Activated naive CD4-positive, alpha-beta T cell (primary cell): Measurements from ENCODE around the gene EML1.
"Not testable (repeated sequence)": the region's sequence is repeated elsewhere in the genome, so short reads cannot be mapped to it uniquely, and the experiment has no call there.

Experiments used
- DNase-seq, 4 experiments: peaks; one replicate each; lab custom pipeline; 2025; lab: John Stamatoyannopoulos, UW

EML1 gene

DNA sequence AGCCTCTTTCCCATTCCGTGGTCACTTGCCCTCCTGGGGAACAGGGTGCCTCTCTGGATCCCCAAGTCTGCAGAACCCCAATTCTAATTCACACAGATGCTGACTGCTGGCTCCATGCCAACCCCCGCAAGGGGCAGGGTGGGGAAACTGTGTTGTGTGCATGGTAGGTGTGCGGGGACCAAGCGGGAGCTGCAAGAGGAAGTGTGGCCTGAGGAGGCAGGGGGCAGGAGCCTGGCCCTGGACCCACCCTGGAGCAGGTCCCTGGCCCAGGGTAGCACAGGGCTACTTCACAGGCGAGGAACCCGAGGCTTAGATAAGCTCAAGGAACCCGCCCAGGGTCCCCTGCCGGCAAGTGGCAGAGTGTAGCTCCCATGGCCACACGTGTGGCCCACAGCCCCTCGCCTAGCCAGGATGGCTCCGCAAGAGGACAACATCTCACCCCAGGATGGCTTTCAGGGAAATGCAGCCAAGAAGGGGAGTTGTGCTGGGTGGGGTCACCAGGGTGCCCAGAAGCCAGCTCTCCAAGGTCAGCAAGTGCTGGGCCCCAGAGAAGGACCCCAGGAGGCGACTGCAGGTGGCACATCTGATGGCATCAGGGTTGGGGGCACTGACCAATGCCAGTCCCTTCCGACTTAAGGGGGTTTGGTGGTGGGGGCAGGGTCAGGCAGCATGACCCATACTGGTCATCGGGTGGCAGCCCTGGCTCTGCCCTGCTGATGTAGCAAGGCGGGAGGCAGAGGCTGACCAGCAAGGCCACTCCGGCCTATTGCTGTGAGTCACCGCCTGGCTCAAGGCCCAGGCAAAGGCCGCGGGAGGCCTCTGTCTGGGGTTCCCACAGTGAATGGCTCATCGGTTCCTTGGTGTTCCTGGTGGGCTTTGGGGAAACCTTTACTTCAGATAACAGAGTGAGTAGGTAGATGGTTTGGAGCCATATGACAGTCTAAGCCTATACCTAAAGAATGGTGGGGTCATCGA is 37.3 kb upstream of the EML1 start:
- DNase-seq, result no peak

DNA sequence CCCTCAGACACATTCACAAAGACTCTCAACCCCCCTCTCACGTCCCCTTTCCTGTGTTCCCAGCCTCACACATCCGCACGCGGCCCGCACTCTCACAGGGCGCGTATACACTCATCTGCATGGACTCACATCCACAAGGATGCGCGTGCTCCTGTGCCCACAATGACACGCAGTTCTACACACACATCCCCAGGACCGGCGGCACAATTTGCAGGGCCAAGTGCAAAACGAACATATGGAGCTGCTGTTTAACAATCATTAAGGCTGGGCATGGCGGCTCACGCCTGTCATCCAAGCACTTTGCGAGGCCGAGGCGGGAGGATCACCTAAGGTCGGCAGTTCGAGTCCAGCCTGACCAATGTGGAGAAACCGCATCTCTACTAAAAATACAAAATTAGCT is 36.4 kb upstream of the EML1 start:
- DNase-seq, result no peak

DNA sequence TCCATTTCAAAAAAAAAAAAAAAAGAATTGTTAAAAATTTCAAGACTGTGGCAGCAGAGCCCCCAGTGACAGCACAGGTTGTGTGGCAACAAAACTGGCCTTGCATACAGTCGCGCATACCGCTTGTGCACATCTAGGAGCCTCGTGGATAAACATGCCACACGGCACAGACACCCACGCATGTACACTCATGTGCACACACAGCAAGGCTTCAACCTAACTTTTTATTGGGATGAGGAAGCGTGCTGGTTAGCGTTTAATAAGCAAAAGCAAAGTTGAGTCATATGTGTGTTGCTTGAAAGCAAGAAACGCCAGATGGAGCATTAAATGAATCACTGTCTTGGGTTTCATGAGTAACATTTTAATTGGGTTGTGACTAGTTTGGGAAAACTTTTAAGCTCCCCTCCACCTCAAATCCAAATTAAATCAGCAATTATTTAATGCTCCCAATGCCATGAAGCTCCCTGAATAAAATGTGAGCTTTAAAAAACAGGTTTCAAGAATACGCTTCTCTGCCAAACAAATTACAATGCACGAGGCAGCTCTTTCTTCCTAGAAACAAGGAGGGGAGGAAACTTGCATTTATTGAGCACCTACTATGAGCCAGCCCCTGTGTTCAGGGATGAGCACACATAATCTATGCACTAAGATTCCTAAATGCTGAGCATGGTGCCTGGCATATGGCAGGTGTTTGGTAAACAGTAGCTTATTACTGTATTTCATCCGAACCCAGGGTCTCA is 35.7 kb upstream of the EML1 start:
- DNase-seq, result no peak

DNA sequence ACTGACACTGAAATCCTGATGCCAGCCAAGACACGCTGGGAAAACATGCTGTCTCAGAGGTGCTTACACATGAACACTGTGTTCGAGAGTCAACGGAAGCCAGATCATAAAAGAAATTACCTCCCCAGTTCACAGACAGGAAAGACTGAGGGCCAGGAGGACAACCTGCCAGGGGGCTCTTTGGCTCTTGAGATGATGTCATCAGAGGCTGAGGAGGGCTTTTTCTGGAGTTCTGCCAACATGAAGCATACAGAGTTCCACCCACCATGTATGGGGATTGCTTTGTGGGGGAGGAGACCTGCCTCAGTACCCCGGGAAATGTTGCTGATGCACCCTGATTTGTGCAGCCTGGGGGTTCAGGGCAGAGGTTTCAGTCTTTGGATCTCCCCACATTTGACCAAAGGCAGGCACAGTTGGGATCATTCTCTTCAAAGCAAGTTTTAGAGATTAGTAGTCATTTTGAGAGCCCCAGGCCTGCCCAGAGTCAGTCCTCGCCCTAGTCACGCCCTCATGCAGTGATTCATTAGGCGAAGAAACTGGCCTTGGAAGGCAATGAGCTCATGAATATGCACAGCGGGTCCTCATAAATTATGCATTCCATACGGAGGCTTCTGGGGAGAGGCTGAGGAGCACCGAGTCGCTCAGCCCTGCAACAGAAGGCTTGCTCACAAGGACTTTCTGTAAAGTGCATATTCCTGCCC is 34.9 kb upstream of the EML1 start:
- DNase-seq, result no peak

DNA sequence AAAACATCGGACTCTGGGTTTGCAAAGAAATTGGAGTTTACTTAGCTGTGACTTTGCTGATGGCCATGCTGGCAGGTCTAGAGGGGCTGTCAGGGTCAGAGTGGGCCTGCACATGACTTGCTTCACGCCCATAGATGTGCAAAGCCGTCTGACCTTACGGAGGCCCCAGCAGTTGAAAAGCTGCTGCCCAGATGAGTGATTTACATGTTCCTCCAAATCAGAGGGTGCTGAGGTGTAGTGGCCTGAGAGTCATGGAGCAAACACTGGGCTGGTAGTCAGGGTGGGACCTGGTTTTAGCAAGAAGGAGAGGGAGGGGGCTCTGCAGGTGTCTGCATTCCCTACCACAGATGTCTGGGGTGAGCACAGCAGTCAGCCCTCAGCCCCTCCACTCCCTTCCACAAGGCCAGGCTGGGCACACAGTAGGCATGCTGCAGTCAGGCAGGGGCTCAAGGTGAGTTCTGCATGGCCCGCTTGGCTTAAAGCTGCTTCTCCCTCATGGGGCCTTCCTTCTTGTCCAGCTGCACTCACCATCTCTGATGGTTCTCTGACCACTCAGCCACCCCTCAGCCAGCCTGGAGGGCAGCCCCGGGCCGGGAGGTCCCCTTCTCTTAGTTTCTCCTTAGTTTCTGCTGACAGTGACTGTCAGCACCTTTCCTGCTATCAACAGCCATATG is 34.2 kb upstream of the EML1 start:
- DNase-seq, result no peak

DNA sequence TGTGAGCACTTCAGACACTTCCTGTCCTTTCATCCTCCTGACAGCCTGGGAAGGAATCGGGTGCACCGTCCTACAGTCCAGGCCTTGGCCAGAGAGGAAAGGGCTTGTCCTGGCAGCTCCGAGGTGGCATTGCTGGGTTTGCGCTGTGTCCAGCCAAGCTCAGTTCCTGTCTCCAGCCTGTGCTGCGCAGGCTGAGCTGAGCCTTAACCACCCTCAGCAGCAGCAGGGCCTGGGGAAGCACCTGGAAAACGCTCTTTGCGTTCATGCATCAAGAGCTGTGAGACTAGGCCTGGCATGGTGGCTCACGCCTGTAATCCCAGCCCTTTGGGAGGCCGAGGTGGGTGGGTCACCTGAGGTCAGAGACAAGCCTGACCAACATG is 33.7 kb upstream of the EML1 start:
- no peak for DNase-seq

DNA sequence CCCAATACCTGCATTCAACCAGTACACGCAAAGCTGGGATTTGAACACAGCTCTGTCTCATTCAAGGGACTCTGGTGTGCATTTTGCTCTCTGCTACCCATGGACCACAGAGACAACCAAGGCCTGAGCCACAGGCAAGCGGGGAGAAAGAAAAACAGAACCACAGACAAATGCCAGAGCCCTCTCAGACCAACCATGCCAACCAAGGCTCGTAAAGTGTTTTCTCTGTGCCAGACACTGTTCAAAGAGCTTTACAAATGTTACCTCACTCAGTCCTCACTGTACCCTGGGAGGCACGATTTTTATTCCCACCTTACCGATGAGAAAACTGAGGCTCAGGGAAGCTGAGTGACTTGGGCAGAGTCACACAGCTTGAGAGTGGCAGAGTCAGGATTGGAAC is 32.4 kb upstream of the EML1 start:
- DNase-seq, result no peak

DNA sequence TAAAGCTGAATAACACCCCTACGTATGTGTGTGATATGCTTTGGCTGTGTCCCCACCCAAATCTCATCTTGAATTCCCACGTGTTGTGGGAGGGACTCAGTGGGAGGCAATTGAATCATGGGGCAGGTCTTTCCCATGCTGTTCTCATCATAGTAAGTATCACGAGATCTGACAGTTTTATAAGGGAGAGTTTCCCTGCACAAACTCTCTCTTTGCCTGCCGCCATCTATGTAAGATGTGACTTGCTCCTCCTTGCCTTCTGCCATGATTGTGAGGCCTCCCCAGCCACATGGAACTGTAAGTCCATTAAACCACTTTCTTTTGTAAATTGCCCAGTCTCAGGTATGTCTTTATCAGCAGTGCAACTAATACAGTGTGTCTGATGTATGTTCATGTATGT is 30.3 kb upstream of the EML1 start:
- not testable (repeated sequence) for DNase-seq

DNA sequence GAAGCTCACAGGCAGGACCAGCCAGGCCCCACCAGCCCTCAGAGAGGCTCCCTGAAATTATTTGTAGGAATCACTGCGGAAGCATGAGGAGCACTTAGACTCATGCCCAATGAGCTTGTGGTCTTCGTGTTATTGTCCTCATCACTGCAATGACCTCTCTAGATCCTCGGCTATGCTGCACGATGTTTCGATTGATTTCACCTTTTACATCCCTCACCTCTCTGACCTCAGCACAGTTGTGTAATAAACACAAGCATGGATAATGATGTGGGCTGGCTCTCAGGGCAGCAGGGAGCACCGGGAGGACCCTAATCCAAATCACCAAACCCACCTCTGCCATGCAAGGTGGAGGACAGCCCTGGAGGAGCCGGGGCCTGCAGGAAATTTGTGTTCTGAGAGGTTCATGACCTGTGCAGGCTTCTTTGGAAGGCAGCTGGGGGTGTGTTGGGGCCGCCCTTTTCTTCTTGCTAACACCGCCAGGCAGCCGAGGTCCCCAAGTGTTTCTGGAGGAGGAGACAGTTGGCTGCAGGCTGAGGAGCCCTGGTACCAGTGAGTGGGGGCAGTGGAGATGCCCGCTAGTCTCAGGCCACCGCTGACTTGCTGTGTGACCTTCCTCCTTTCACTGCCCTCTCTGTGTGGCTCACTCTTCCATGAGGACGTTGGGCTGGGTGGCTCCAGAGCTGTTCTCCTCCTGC is 29.5 kb upstream of the EML1 start:
- DNase-seq, result no peak

DNA sequence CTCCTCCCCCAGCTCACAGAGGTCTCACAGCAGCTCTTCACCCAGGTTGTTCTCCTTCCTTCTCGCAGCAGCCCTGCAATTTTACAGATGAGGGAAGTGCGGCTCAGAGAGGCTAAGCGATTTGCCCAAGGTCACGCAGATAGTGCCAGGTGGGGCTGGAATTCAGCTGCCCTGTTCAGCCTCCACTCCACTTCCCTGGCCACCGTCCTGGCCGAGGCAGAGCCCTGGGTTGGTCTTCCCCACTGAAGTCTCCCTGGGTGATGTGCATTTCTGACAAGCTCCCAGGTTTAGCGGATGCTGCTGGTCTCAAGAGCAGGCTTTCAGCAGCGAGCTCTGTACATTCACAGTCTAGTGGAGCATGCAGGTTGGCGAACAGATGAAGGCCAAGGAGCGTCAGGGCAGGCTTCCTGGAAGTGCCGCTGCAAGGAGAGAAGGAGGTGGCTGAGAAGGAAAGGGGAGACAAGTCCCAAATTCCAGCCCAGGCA is 28.9 kb upstream of the EML1 start:
- DNase-seq, result no peak

DNA sequence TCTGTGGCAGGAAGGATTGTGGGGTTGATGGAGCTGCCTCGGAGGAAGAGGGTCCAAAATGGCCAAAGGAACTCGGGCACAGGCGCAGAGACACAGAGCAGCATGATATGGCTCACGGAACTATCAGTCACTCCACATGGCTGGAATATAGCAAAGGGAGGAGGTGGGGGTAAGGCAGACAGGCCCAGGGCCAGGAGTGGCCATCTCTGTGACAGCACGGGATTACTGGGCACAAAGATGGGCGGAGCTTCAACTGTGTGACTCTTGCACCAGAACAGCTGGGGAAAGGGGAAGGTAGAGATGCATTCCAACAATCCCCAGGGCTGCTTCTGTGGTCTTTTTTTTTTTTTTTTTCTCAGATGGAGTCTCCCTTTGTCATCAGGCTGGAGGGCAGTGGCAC is 24.8 kb upstream of the EML1 start:
- DNase-seq, result no peak

DNA sequence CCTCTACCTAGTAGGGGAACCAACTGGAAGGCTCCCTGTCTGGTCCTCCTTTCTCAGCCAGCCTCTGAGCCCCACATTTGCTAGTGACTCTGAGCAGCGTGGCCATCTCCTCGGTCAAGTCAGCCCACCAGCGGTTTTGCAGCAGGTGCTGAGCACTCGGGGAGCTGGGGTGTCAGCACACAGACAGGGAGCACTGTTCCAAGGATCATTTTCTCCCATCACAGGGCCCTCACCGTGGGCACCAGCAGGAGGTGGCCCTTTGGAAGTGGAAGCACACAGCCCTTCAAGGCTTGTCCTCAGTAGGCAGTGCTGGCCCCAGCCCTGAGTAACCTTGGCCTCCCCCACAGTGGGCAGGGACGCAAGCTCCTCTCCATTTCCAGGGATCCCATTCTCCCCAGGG is 24.1 kb upstream of the EML1 start:
- no peak for DNase-seq

DNA sequence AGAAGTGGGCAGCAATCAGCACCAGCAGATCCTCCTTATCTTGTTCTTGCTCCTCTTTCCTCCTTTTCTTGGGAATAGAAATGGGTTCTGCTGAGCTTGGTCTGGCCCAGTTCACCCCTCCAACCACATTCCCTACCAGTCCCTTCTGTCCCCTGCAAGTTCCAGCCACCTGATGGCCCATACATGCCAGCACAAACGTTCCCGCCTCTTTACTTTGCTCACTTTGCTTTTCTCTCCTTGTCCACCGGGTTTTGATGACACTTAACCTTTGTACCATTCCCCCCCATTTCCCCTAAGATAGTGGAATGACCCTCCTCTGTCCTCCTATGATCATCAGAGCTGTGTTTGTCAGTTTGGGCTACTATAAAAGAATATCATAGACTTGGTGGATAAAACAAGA is 23.4 kb upstream of the EML1 start:
- DNase-seq, result no peak

DNA sequence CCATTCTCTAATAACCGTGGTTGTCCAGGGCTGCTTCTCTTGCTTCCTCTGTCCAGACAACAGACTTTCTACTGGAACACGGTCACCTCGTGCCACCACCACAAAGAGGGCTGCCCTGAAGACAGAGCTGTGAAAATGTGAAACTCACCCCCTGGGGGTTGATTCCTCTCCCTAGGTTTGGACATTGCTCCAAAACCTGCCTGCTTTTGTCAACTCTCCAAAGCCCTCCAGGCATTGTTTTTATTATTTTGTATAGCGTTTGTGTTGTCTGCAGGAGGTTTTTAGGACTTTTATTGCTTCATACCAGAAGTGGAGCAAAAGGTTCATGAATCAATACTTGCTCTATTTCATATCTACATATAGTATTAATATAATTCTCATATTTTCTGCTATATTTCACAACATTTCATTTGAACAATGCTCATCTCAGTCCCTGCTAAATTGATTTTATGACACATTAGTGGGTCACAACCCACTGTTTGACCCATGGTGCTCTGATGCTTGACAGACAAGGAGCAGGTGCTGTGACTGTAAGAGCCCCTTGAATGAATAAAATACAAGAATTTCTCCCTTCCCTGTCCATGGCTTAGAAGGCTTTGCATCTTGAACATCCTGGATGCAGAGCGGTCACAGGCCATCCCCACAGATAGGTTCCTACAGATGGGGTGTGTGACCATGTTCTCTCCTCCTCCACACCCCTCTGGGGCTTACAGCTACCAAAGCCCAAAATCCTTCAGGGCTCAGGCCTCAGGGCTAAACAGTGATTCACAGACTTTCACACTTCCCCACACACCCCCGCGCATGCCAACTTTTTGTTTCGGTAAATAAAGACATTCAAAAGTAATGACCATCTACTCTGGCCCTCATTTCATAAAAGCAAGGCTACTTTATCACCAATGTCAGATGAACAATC is 20.6 kb upstream of the EML1 start:
- no peak for DNase-seq

DNA sequence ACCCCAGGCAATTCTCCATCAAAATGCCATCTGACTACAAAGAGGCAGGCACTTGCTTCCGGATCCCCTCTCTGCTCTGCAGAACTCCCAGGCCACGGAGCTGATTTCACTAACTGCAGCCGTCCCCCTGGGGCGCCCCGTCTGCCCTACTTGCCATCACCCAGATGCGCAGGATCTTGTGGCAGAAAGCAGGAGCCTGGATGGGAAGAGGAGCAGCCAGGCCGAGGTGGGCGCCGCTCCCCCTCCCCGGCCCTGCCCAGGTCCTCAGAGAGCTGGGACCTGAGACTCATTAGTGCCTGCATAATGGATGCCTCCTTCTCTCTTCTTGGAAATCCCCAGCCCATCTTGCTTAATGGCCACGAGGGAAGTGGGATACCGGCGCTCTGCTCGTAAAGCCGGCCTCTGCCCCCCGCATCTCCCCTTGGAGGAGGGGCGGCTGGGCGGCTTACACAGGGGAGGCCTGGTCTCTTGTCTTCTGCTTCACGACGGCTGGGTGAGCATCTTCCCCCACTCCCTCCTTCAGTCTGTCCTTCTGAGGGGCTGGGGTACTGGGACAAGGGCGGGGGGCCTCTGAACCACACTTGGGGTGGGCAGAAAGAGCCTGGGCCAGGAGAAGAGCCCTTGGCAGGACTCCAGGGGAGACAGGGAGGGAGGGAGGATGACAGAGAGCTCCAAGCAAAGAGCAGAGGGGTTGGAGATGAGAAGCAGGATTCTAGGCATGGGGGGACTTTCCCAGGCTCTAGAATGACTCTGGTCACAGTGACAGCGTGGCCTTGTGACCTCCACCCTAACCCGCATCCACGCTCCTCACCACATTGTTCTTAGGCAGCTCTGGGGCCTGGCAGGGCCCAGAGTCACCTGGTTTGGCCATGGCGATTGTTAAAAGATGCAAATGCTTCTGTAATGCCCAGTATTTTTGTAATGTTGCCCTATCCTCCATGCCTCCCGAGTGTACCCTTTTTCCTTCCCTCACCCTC is 19.4 kb upstream of the EML1 start:
- DNase-seq, result no peak

DNA sequence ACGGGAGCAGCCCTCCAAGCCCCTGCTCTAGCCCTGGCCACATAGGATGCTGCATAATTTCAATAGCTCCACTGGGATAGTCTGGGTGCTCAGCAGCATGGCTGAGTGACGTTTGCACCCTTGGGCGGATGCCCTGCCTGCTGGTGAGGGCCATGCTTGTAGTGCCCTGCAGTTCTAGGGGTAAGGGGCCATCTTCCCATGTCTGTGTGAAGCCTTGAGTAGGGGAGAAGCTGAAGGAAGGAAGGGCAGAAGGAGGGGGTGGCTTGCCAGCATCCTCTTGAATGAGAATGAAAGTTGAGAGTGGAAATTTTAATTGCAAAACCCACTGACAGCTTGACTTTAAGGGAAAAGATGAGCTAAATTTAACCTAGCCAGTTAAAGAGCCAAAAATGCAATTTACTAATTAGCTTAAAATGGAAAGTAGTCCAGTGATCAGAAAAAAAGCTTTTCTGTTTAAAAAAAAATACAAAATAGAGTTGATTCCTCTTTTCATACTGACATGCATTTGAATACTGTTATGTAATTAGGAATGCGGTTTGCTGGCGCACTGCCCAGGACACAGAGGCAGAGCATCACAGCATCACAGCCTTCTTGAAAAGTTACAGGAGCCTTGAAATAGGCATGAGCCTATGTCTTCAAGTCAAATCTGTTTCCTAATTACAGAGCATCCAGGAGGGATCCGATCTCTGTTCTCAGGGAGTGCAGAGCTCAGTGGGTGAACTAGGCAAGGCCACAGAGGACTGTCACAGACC is 18.5 kb upstream of the EML1 start:
- DNase-seq, result no peak

DNA sequence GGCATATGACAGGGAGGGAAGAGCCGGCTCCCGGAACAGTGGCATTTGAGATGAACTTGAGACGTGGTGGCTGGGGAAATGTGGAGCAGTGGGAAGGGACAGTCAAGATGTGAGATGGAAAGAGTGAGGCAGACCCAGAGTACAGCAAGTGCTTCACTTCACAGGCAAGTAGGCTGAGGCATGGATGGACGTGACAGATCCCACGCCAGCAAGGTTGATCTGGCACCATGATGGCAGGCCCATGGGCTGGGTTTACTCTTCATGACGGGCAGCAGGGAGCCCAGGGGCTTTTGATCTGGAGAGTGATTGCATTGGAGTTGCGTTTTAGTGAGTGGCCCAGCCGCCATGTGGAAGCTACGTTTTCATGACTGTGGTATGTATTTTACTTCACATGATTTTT is 17.9 kb upstream of the EML1 start:
- no peak for DNase-seq

DNA sequence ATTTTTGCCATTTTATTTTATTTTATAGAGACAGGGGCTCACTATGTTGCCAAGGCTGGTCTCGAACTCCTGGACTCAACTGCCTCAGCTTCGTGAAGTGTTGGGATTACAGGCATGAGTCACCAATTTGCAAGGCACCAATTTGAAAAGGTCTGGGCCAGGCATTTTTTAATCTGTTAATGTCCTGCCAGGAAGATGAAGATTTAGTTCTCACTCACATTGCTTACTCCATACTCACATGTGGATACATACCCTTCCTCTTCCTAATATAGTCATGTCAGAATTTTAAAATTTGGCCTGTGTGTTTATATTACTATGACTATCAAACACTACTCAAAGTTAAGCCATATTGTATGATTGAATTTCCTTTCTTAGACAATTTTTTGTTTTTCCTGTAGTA is 15.3 kb upstream of the EML1 start:
- no peak for DNase-seq
